ENCODE data around the gene RPP30. TPM values are rescaled to one million over a fixed set of nuclear protein-coding genes. Genes with fewer than 3 reads are reported as not detected.
"Not testable (repeated sequence)": the region's sequence is repeated elsewhere in the genome, so short reads cannot be mapped to it uniquely, and the experiment has no call there.

The RPP30 gene
- total RNA-seq, 1 experiment from 2014 or later, result 56.8 TPM

- no TSS peak for BruUV-seq (replicated peaks)
- Histone ChIP-seq H3K9ac (ENCODE audit: low read length) (no peak overlapping the region), H3K4me3 (replicated peaks in 1 of 2; ENCODE audit: low read depth in 1 of 2, low read length in 2 of 2) (no peak overlapping the region), H3K4me1 (ENCODE audit: control insufficient read depth in 1 of 2, insufficient read depth in 2 of 2, low read length in 2 of 2) (no peaks in the 10 kb centered on the region), H3K9me2 (ENCODE audit: insufficient read depth) (no peaks in the 10 kb centered on the region), H3K36me3 (ENCODE audit: control insufficient read depth in 1 of 2, insufficient read depth in 2 of 2, low read length in 2 of 2) (no peaks in the 10 kb centered on the region), H3K27me3 (ENCODE audit: insufficient read depth, low read length) (no peaks in the 10 kb centered on the region), H3K79me2 (ENCODE audit: insufficient read depth, low read length) (no peaks in the 10 kb centered on the region), H3K9me3 (ENCODE audit: control insufficient read depth in 1 of 2, insufficient read depth in 1 of 2, low read depth in 1 of 2, low read length in 2 of 2) (no peaks in the 10 kb centered on the region), H2AFZ (ENCODE audit: low read depth, low read length, poor library complexity, severe bottlenecking) (no peak overlapping the region), H3K4me2 (ENCODE audit: low read length) (no peak overlapping the region), H3K27ac (ENCODE audit: low read depth, low read length) (no peak overlapping the region), H4K20me1 (ENCODE audit: insufficient read depth) (no peaks in the 10 kb centered on the region)
- intact Hi-C loops (cut with micrococcal nuclease), result no loop called here
- ATAC-seq (no peak), DNase-seq (ENCODE audit: low read depth, low spot score) (no peak)
- ChIA-PET CTCF (no interaction called here), RAD21 (ENCODE audit: low non-redundant PET in 1 of 2, low total read pairs in 2 of 2, uncharacterized antibody in 2 of 2, unreplicated experiment in 2 of 2) (no interaction called here), POLR2A (no interaction called here)
- TF ChIP-seq YY1 (IDR thresholded peaks at IDR 0.05; ENCODE audit: extremely low read depth, insufficient replicate concordance, low read depth, low read length), result no peak
These were observed 67.3 kb downstream of the RPP30 start for GRCh38 chr10:90939116-90939515.

- no peaks in the 10 kb centered on the region for H3K36me3 ChIP-seq (ENCODE audit: control insufficient read depth in 1 of 2, insufficient read depth in 2 of 2, low read length in 2 of 2)
- no peak overlapping the region for H3K27ac ChIP-seq (ENCODE audit: low read depth, low read length)
- CTCF ChIA-PET, result no interaction called here
- H3K9me3 ChIP-seq (ENCODE audit: control insufficient read depth in 1 of 2, insufficient read depth in 1 of 2, low read depth in 1 of 2, low read length in 2 of 2), result no peaks in the 10 kb centered on the region
- H4K20me1 ChIP-seq (ENCODE audit: insufficient read depth), result no peaks in the 10 kb centered on the region
- no peaks in the 10 kb centered on the region for H3K9me2 ChIP-seq (ENCODE audit: insufficient read depth)
- intact Hi-C loops (cut with micrococcal nuclease), result no loop called here
- no peak overlapping the region for H3K4me2 ChIP-seq (ENCODE audit: low read length)
- no peak overlapping the region for H3K4me3 ChIP-seq (replicated peaks in 1 of 2; ENCODE audit: low read depth in 1 of 2, low read length in 2 of 2)
- POLR2A ChIA-PET, result no interaction called here
- no peaks in the 10 kb centered on the region for H3K79me2 ChIP-seq (ENCODE audit: insufficient read depth, low read length)
- TF ChIP-seq CTCF (IDR thresholded peaks at IDR 0.05 in 2 of 3, conservative IDR thresholded peaks at IDR 0.05 in 1 of 3; ENCODE audit: borderline replicate concordance in 1 of 3, insufficient read depth in 1 of 3, low read depth in 2 of 3, low read length in 2 of 3), result 0 out of 6 replicates have a peak, but pooled peaks of 1 of the 3 experiments have one; percentile 12
- no peak for TF ChIP-seq CEBPB (IDR thresholded peaks at IDR 0.05; ENCODE audit: low read depth)
- H3K27me3 ChIP-seq (ENCODE audit: insufficient read depth, low read length), result no peaks in the 10 kb centered on the region
- H2AFZ ChIP-seq (ENCODE audit: low read depth, low read length, poor library complexity, severe bottlenecking), result no peak overlapping the region
- ATAC-seq (no peak), DNase-seq (ENCODE audit: low read depth, low spot score) (no peak)
- H3K9ac ChIP-seq (ENCODE audit: low read length), result no peak overlapping the region
- RAD21 ChIA-PET (ENCODE audit: low non-redundant PET in 1 of 2, low total read pairs in 2 of 2, uncharacterized antibody in 2 of 2, unreplicated experiment in 2 of 2), result no interaction called here
- no peaks in the 10 kb centered on the region for H3K4me1 ChIP-seq (ENCODE audit: control insufficient read depth in 1 of 2, insufficient read depth in 2 of 2, low read length in 2 of 2)
- BruUV-seq (replicated peaks), result no TSS peak
These were observed 67.9 kb downstream of the RPP30 start for GRCh38 chr10:90939648-90940047.

- BruUV-seq (replicated peaks); POLR2A ChIA-PET; RAD21 ChIA-PET (ENCODE audit: low non-redundant PET in 1 of 2, low total read pairs in 2 of 2, uncharacterized antibody in 2 of 2, unreplicated experiment in 2 of 2): not testable (repeated sequence)
These were observed 71.2 kb downstream of the RPP30 start for GRCh38 chr10:90942980-90943379.

More at GRCh38 chr10:90942980-90943379, 71.2 kb downstream of the RPP30 start:
- CTCF ChIA-PET; H3K79me2 ChIP-seq (ENCODE audit: insufficient read depth, low read length); H3K9me3 ChIP-seq (ENCODE audit: control insufficient read depth in 1 of 2, insufficient read depth in 1 of 2, low read depth in 1 of 2, low read length in 2 of 2); H3K4me2 ChIP-seq (ENCODE audit: low read length); H3K4me1 ChIP-seq (ENCODE audit: control insufficient read depth in 1 of 2, insufficient read depth in 2 of 2, low read length in 2 of 2); H3K9me2 ChIP-seq (ENCODE audit: insufficient read depth); intact Hi-C loops (cut with micrococcal nuclease); H3K27me3 ChIP-seq (ENCODE audit: insufficient read depth, low read length); DNase-seq (ENCODE audit: low read depth, low spot score); H3K27ac ChIP-seq (ENCODE audit: low read depth, low read length); H3K4me3 ChIP-seq (replicated peaks in 1 of 2; ENCODE audit: low read depth in 1 of 2, low read length in 2 of 2); H2AFZ ChIP-seq (ENCODE audit: low read depth, low read length, poor library complexity, severe bottlenecking); H3K9ac ChIP-seq (ENCODE audit: low read length); H3K36me3 ChIP-seq (ENCODE audit: control insufficient read depth in 1 of 2, insufficient read depth in 2 of 2, low read length in 2 of 2); H4K20me1 ChIP-seq (ENCODE audit: insufficient read depth); ATAC-seq: not testable (repeated sequence)

Data from HCT116 (cell line).